HAP-1 (cell line): ENCODE results near the gene LEMD1.

Source experiments
- DNase-seq, 2 experiments: peaks; one replicate each; pipeline ENCODE4 v3.0.0-alpha.2; 2016 to 2020; ENCODE audit warnings: low spot score in 2 of 2
- H3K27me3 ChIP-seq: fragments of 250-450 bp; sonication (Bioruptor Pico); 2 replicates; pipeline ENCODE4 v1.5.1; 2020; ENCODE audit warnings: low read depth, mild to moderate bottlenecking, moderate library complexity
- H3K36me3 ChIP-seq: fragments of 250-450 bp; sonication (Bioruptor Pico); replicated peaks from 2 replicates; pipeline ENCODE4 v1.5.1; 2020; ENCODE audit warnings: mild to moderate bottlenecking
- H3K4me1 ChIP-seq: fragments of 250-450 bp; sonication (Bioruptor Pico); 2 replicates; pipeline ENCODE4 v1.5.1; 2020; ENCODE audit warnings: mild to moderate bottlenecking
- H3K4me3 ChIP-seq: fragments of 250-450 bp; sonication (Bioruptor Pico); 2 replicates; pipeline ENCODE4 v1.5.1; 2020; ENCODE audit warnings: mild to moderate bottlenecking, moderate library complexity
- H3K9me3 ChIP-seq: fragments of 250-450 bp; sonication (Bioruptor Pico); 2 replicates; pipeline ENCODE4 v1.5.1; 2020; ENCODE audit warnings: mild to moderate bottlenecking, moderate library complexity
- in situ Hi-C: fragments of 300-500 bp; cut with MboI; formaldehyde crosslinking; loops from 3 replicates; pipeline ENCODE4 v1.14.3; 2020; ENCODE audit warnings: low sequenced_read_pairs, inconsistent platforms, mixed read lengths

Gene LEMD1

GRCh38 chr1:205356440-205357139 is 65.3 kb downstream of the LEMD1 start, which contains the start of gene KLHDC8A:
TSS of gene KLHDC8A (minus strand) at chr1:205356922. CDS start at chr1:205343604, 13,318 bp downstream.
- no peaks in the 10 kb centered on the region for H3K9me3 ChIP-seq
- no peaks in the 10 kb centered on the region for H3K27me3 ChIP-seq
- H3K4me3 ChIP-seq, result peak within 1 kb of the TSS; percentile 20
- peaks cover 64% of the 10 kb centered on the region for H3K4me1 ChIP-seq
- DNase-seq, result peak; percentile 79 to 84
- no peaks in the 10 kb centered on the region for H3K36me3 ChIP-seq
- in situ Hi-C loops, result no loop called here

- no peak overlapping the region for H3K4me3 ChIP-seq
- no peaks in the 10 kb centered on the region for H3K36me3 ChIP-seq
- peak; percentile 88 to 98 for DNase-seq
- in situ Hi-C loops, result no loop called here
- peaks cover 72% of the 10 kb centered on the region for H3K4me1 ChIP-seq
- H3K27me3 ChIP-seq, result no peaks in the 10 kb centered on the region
- no peaks in the 10 kb centered on the region for H3K9me3 ChIP-seq
Measured at GRCh38 chr1:205355075-205355453, 66.8 kb downstream of the LEMD1 start.

GRCh38 chr1:205354259-205355074 is 67.4 kb downstream of the LEMD1 start:
- no peaks in the 10 kb centered on the region for H3K27me3 ChIP-seq
- no peaks in the 10 kb centered on the region for H3K9me3 ChIP-seq
- H3K4me3 ChIP-seq, result no peak overlapping the region
- in situ Hi-C loops, result no loop called here
- H3K4me1 ChIP-seq, result peaks cover 70% of the 10 kb centered on the region
- peak; percentile 70 to 86 for DNase-seq
- no peaks in the 10 kb centered on the region for H3K36me3 ChIP-seq

GRCh38 chr1:205353612-205354011 is 68.2 kb downstream of the LEMD1 start:
- no peaks in the 10 kb centered on the region for H3K27me3 ChIP-seq
- H3K4me3 ChIP-seq, result no peak overlapping the region
- H3K9me3 ChIP-seq, result no peaks in the 10 kb centered on the region
- no peaks in the 10 kb centered on the region for H3K36me3 ChIP-seq
- in situ Hi-C loops, result no loop called here
- no peak for DNase-seq
- H3K4me1 ChIP-seq, result peaks cover 70% of the 10 kb centered on the region

GRCh38 chr1:205353191-205353590 is 68.7 kb downstream of the LEMD1 start:
- H3K36me3 ChIP-seq, result no peaks in the 10 kb centered on the region
- H3K9me3 ChIP-seq, result no peaks in the 10 kb centered on the region
- peaks cover 70% of the 10 kb centered on the region for H3K4me1 ChIP-seq
- DNase-seq, result no peak
- no peak overlapping the region for H3K4me3 ChIP-seq
- H3K27me3 ChIP-seq, result no peaks in the 10 kb centered on the region
- in situ Hi-C loops, result no loop called here

GRCh38 chr1:205351984-205352713 is 69.7 kb downstream of the LEMD1 start:
- in situ Hi-C loops, result no loop called here
- H3K4me1 ChIP-seq, result peaks cover 63% of the 10 kb centered on the region

GRCh38 chr1:205350691-205351141 is 71.1 kb downstream of the LEMD1 start:
- in situ Hi-C loops, result no loop called here
- Histone ChIP-seq H3K36me3 (no peaks in the 10 kb centered on the region), H3K4me1 (peaks cover 49% of the 10 kb centered on the region), H3K27me3 (no peaks in the 10 kb centered on the region), H3K9me3 (no peaks in the 10 kb centered on the region), H3K4me3 (no peak overlapping the region)
- DNase-seq, result peak; percentile 66 to 76

More at GRCh38 chr1:205351984-205352713, 69.7 kb downstream of the LEMD1 start:
- Histone ChIP-seq H3K9me3 (no peaks in the 10 kb centered on the region), H3K27me3 (no peaks in the 10 kb centered on the region), H3K36me3 (no peaks in the 10 kb centered on the region), H3K4me3 (no peak overlapping the region)
- DNase-seq, result peak; percentile 79 to 91

- Histone ChIP-seq H3K27me3 (no peaks in the 10 kb centered on the region), H3K9me3 (no peaks in the 10 kb centered on the region), H3K36me3 (no peaks in the 10 kb centered on the region), H3K4me3 (no peak overlapping the region), H3K4me1 (peaks cover 45% of the 10 kb centered on the region)
- in situ Hi-C loops, result no loop called here
- no peak for DNase-seq
Measured at GRCh38 chr1:205350124-205350523, 71.7 kb downstream of the LEMD1 start.

- no peaks in the 10 kb centered on the region for H3K9me3 ChIP-seq
- in situ Hi-C loops, result no loop called here
- DNase-seq, result no peak
- no peaks in the 10 kb centered on the region for H3K27me3 ChIP-seq
- peaks cover 38% of the 10 kb centered on the region for H3K4me1 ChIP-seq
- H3K36me3 ChIP-seq, result no peaks in the 10 kb centered on the region
- H3K4me3 ChIP-seq, result no peak overlapping the region
Measured at GRCh38 chr1:205348554-205349487, 73.0 kb downstream of the LEMD1 start.

GRCh38 chr1:205346956-205347574 is 74.8 kb downstream of the LEMD1 start:
- H3K27me3 ChIP-seq, result no peaks in the 10 kb centered on the region
- no peaks in the 10 kb centered on the region for H3K36me3 ChIP-seq
- in situ Hi-C loops, result no loop called here
- DNase-seq, result no peak
- H3K4me3 ChIP-seq, result no peak overlapping the region
- H3K9me3 ChIP-seq, result no peaks in the 10 kb centered on the region
- H3K4me1 ChIP-seq, result peaks cover 22% of the 10 kb centered on the region

- in situ Hi-C loops, result no loop called here
- H3K27me3 ChIP-seq, result no peaks in the 10 kb centered on the region
- DNase-seq, result no peak
- no peak overlapping the region for H3K4me3 ChIP-seq
- H3K36me3 ChIP-seq, result no peaks in the 10 kb centered on the region
- H3K4me1 ChIP-seq, result peaks cover 14% of the 10 kb centered on the region
- H3K9me3 ChIP-seq, result no peaks in the 10 kb centered on the region
Measured at GRCh38 chr1:205345761-205346160, 76.1 kb downstream of the LEMD1 start.

- Histone ChIP-seq H3K36me3 (no peaks in the 10 kb centered on the region), H3K9me3 (no peaks in the 10 kb centered on the region), H3K27me3 (no peaks in the 10 kb centered on the region), H3K4me1 (peaks cover 7% of the 10 kb centered on the region), H3K4me3 (peak overlapping the region; percentile 28)
- DNase-seq, result peak in 1 of 2 experiments; percentile 67
- in situ Hi-C loops, result no loop called here
Measured at GRCh38 chr1:205344066-205344928, 77.6 kb downstream of the LEMD1 start.
